CD14-positive monocyte (primary cell): ENCODE results near the gene FAM53A. TPM values are rescaled to one million over a fixed set of nuclear protein-coding genes. Genes with fewer than 3 reads are reported as not detected.

Source experiments
- DNase-seq, 3 donors: peaks; one replicate each; pipeline ENCODE4 v3.0.0-alpha.2; 2011 to 2022
- H2AFZ ChIP-seq: 2 replicates; pipeline ENCODE4 v1.6.0; 2012; ENCODE audit warnings: mild to moderate bottlenecking, low read depth, low read length, inconsistent platforms; ENCODE audit not compliant: insufficient read depth, poor library complexity, severe bottlenecking
- H3K27ac ChIP-seq, 2 donors: 1 replicate in 1 of 2; 2 replicates in 1 of 2; pipeline ENCODE4 v1.5.1; 2012 to 2013; ENCODE audit warnings: low read length in 2 of 2, control low read depth in 1 of 2, inconsistent platforms in 1 of 2, low read depth in 1 of 2, mild to moderate bottlenecking in 1 of 2
- H3K27me3 ChIP-seq, 2 donors: one replicate each; pipeline versions ENCODE4 v1.6.0 to v1.6.1; 2011 to 2013; ENCODE audit warnings: low read length in 2 of 2; ENCODE audit not compliant: control insufficient read depth in 2 of 2, insufficient read depth in 2 of 2
- H3K36me3 ChIP-seq, 2 donors: replicated peaks in 1 of 2; 1 replicate in 1 of 2; 2 replicates in 1 of 2; pipeline versions ENCODE4 v1.5.1 to v1.6.1; 2012 to 2013; ENCODE audit warnings: low read length in 2 of 2, control low read depth in 1 of 2, inconsistent platforms in 1 of 2, mild to moderate bottlenecking in 1 of 2; ENCODE audit not compliant: insufficient read depth in 2 of 2, control insufficient read depth in 1 of 2
- H3K4me1 ChIP-seq, 2 donors: 1 replicate in 1 of 2; 2 replicates in 1 of 2; pipeline versions ENCODE4 v1.5.1 to v1.6.1; 2012 to 2013; ENCODE audit warnings: low read length in 2 of 2, control low read depth in 1 of 2, inconsistent platforms in 1 of 2, mild to moderate bottlenecking in 1 of 2, moderate library complexity in 1 of 2; ENCODE audit not compliant: insufficient read depth in 2 of 2, control insufficient read depth in 1 of 2
- H3K4me2 ChIP-seq: replicated peaks from 2 replicates; pipeline ENCODE3; 2012; ENCODE audit warnings: low read length, moderate library complexity, mild to moderate bottlenecking; ENCODE audit not compliant: poor library complexity, severe bottlenecking; ENCODE audit errors: extremely low read depth
- H3K4me3 ChIP-seq, 3 experiments: fragments of 200-600 bp in 1 of 3; sonication (generic) in 1 of 3; replicated peaks in 1 of 3; 1 replicate in 2 of 3; 2 replicates in 1 of 3; pipeline ENCODE4 v1.5.1; 2011 to 2013; ENCODE audit warnings: low read length in 3 of 3, mild to moderate bottlenecking in 3 of 3, control low read depth in 2 of 3, low read depth in 2 of 3, inconsistent platforms in 1 of 3, moderate library complexity in 1 of 3
- H3K79me2 ChIP-seq: 2 replicates; pipeline ENCODE4 v1.6.0; 2012; ENCODE audit warnings: mild to moderate bottlenecking, control low read depth, inconsistent platforms, low read length, moderate library complexity; ENCODE audit not compliant: insufficient read depth
- H3K9ac ChIP-seq: 2 replicates; pipeline ENCODE4 v1.6.0; 2017; ENCODE audit warnings: low read length, mild to moderate bottlenecking; ENCODE audit not compliant: insufficient read depth, poor library complexity, severe bottlenecking
- H3K9me3 ChIP-seq, 2 donors: replicated peaks in 1 of 2; 1 replicate in 1 of 2; 2 replicates in 1 of 2; pipeline versions ENCODE4 v1.5.1 to v1.6.1; 2012 to 2013; ENCODE audit warnings: low read length in 2 of 2, control low read depth in 1 of 2; ENCODE audit not compliant: control insufficient read depth in 1 of 2, insufficient read depth in 1 of 2
- H4K20me1 ChIP-seq: 2 replicates; pipeline ENCODE4 v1.6.0; 2012; ENCODE audit warnings: mild to moderate bottlenecking, low read length, control low read depth, moderate library complexity; ENCODE audit not compliant: insufficient read depth
- H3K27ac Mint-ChIP-seq, 7 donors: one replicate each; pipeline ENCODE4 v1.8.0; 2020; ENCODE audit warnings: mild to moderate bottlenecking in 7 of 7, mixed read lengths in 7 of 7, moderate library complexity in 6 of 7, inconsistent platforms in 2 of 7
- H3K27me3 Mint-ChIP-seq, 3 donors: one replicate each; pipeline ENCODE4 v1.8.0; 2021 to 2022; ENCODE audit warnings: low read depth in 3 of 3, mild to moderate bottlenecking in 3 of 3, mixed read lengths in 3 of 3, moderate library complexity in 3 of 3, inconsistent platforms in 1 of 3
- H3K36me3 Mint-ChIP-seq, 2 donors: one replicate each; pipeline ENCODE4 v1.8.0; 2020; ENCODE audit warnings: mixed read lengths in 2 of 2, inconsistent platforms in 1 of 2, mild to moderate bottlenecking in 1 of 2
- H3K4me1 Mint-ChIP-seq: one replicate; pipeline ENCODE4 v1.8.0; 2020; ENCODE audit warnings: mild to moderate bottlenecking, mixed read lengths
- H3K4me3 Mint-ChIP-seq, 2 donors: one replicate each; pipeline ENCODE4 v1.8.0; 2020; ENCODE audit warnings: mild to moderate bottlenecking in 2 of 2, mixed read lengths in 2 of 2, moderate library complexity in 1 of 2
- H3K9me3 Mint-ChIP-seq, 7 donors: one replicate each; pipeline ENCODE4 v1.8.0; 2020 to 2022; ENCODE audit warnings: mixed read lengths in 7 of 7, mild to moderate bottlenecking in 6 of 7, moderate library complexity in 6 of 7, inconsistent platforms in 2 of 7
- WGBS: methylation state at CpG from one replicate; pipeline ENCODE4 v1.1.5; 2013; ENCODE audit warnings: missing lambda C conversion rate; ENCODE audit not compliant: insufficient coverage; 5-methylcytosine and 5-hydroxymethylcytosine counted together
- intact Hi-C, 2 donors: fragments of 100-400 bp; cut with micrococcal nuclease; formaldehyde crosslinking; loops; one replicate each; pipeline versions ENCODE4 v1.15.0 to v1.15.1; 2023
- polyA plus RNA-seq, 3 donors: library from polyadenylated mRNA; depleted of rRNA in 1 of 3; unstranded in 2 of 3; stranded (reverse) in 1 of 3; fragments of 300-500 nt in 2 of 3; fragments of >200 nt in 1 of 3; fragmentation: Illumina TruSeq in 2 of 3; gene quantifications; 1 replicate in 2 of 3; 2 replicates in 1 of 3; pipeline ENCODE4 v1.2.3, GENCODE V29; 2012 to 2021
- TF ChIP-seq, protein P1 (sequence below): fragments of 200-600 bp; IDR thresholded peaks from one replicate; pipeline ENCODE4 v1.8.0; 2022; ENCODE audit warnings: antibody characterized with exemption, mild to moderate bottlenecking

FAM53A gene
- polyA plus RNA-seq, 3 donors: 0.40 to 0.82 (median 0.76) TPM

DNA sequence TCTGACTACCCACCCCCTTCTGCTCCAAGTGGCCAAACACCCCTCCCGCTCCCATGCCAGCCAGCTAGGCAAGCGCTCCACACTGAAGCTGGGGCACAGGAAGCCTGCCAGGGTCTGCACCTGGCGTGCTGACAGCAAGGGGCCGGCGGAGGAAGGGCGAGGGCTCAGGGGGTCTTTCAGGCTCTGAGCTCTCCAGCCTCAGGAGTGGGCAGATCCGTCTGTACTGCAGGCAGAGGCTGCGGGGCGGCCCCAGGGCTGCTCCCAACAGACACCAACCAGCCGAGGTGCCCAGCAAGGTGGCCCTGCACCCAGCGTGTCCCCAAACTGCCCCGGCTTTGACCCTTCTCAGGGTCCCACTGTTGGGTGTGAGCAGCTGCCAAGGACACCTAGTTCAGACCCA, 14.8 kb downstream of the FAM53A start:
- H3K9ac ChIP-seq: no peak overlapping the region
- H3K4me1 Mint-ChIP-seq: no peaks in the 10 kb centered on the region
- H3K9me3 Mint-ChIP-seq: no peaks in the 10 kb centered on the region
- H4K20me1 ChIP-seq: no peaks in the 10 kb centered on the region
- H3K4me1 ChIP-seq: no peaks in the 10 kb centered on the region
- H3K27ac Mint-ChIP-seq: no peak overlapping the region
- TF ChIP-seq, protein P1, sequence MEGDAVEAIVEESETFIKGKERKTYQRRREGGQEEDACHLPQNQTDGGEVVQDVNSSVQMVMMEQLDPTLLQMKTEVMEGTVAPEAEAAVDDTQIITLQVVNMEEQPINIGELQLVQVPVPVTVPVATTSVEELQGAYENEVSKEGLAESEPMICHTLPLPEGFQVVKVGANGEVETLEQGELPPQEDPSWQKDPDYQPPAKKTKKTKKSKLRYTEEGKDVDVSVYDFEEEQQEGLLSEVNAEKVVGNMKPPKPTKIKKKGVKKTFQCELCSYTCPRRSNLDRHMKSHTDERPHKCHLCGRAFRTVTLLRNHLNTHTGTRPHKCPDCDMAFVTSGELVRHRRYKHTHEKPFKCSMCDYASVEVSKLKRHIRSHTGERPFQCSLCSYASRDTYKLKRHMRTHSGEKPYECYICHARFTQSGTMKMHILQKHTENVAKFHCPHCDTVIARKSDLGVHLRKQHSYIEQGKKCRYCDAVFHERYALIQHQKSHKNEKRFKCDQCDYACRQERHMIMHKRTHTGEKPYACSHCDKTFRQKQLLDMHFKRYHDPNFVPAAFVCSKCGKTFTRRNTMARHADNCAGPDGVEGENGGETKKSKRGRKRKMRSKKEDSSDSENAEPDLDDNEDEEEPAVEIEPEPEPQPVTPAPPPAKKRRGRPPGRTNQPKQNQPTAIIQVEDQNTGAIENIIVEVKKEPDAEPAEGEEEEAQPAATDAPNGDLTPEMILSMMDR: no peak
- no peak overlapping the region for H3K4me3 Mint-ChIP-seq
- H2AFZ ChIP-seq: no peak overlapping the region
- no peak overlapping the region for H3K4me2 ChIP-seq
- H3K9me3 ChIP-seq: no peaks in the 10 kb centered on the region
- DNase-seq: no peak
- no peak overlapping the region for H3K4me3 ChIP-seq
- intact Hi-C loops: no loop called here
- H3K36me3 Mint-ChIP-seq: no peaks in the 10 kb centered on the region
- H3K36me3 ChIP-seq: no peaks in the 10 kb centered on the region
- H3K27me3 ChIP-seq: no peaks in the 10 kb centered on the region
- WGBS: 97% methylated on average over 10 of the region's 12 CpGs
- H3K27me3 Mint-ChIP-seq: no peaks in the 10 kb centered on the region
- H3K27ac ChIP-seq: no peak overlapping the region
- no peaks in the 10 kb centered on the region for H3K79me2 ChIP-seq

DNA sequence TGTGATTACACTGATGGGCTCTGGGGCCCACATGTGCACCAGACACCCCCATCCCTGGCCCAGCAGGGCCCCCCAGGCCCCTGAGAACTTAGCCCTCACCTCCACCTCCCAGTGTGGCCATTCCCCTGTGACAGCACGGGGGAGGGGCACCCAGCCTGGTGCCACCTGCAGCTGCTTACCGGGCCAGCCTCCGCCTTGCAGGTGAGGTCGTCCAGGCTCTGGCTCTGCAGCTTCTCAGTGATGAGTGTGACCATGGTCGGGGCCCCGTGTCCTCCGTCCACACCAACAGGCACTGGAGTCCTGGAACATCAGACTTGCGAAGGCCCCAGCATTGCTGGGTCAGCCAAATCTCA, 15.6 kb downstream of the FAM53A start:
- Histone ChIP-seq H3K4me2 (no peak overlapping the region), H3K79me2 (no peaks in the 10 kb centered on the region), H3K9ac (no peak overlapping the region), H4K20me1 (no peaks in the 10 kb centered on the region), H3K27ac (no peak overlapping the region), H3K27me3 (no peaks in the 10 kb centered on the region), H3K4me1 (no peaks in the 10 kb centered on the region), H3K36me3 (no peaks in the 10 kb centered on the region), H2AFZ (no peak overlapping the region), H3K4me3 (no peak overlapping the region), H3K9me3 (no peaks in the 10 kb centered on the region)
- 98% methylated on average over 8 of the region's 8 CpGs for WGBS
- TF ChIP-seq, protein P1: no peak
- DNase-seq: no peak
- Mint-ChIP-seq H3K4me1 (no peaks in the 10 kb centered on the region), H3K9me3 (no peaks in the 10 kb centered on the region), H3K27me3 (no peaks in the 10 kb centered on the region), H3K27ac (no peak overlapping the region), H3K4me3 (no peak overlapping the region), H3K36me3 (no peaks in the 10 kb centered on the region)
- intact Hi-C loops: no loop called here
